Measurements from ENCODE around the gene RBMS3. TPM values are rescaled to one million over a fixed set of nuclear protein-coding genes. Genes with fewer than 3 reads are reported as not detected.

Gene RBMS3
- total RNA-seq, 4 donors from 2014 or later, result 51.5 to 76.0 (median 66.6) TPM

DNA sequence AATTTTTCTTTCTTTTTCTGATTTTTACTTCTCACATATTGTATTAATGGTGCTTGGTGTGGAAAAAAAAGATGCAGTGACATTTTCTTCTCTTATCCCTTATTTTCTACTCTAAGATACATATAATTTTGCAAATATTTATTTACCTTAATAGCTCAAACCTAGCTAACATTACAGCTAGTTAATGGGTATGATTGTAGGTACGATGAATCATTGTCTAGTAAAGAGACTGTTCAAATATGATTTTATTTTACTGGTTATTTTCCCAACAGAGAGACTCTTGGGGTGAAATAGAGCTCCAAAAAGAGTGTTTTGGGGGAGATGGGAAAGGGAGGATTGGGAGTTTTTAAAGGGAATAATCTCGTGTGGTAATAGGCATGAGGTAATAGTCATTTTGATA, 206.0 kb downstream of the RBMS3 start:
- Histone ChIP-seq H3K36me3 (peaks cover 0 to 15% of the 10 kb centered on the region in 2 donors), H3K4me3 (no peak overlapping the region), H3K9me3 (no peaks in the 10 kb centered on the region), H3K27me3 (no peaks in the 10 kb centered on the region), H3K27ac (no peak overlapping the region), H3K4me1 (peaks cover 0 to 15% (median 0%) of the 10 kb centered on the region in 3 donors)
- ATAC-seq, result no peak
- WGBS, 2 donors (ENCODE audit: low coverage in 1 of 2), result 92 to 94% methylated on average over 2 of the region's 2 CpGs
- TF ChIP-seq POLR2AphosphoS5 (IDR thresholded peaks at IDR 0.05), result no peak
- TF ChIP-seq EP300 (IDR thresholded peaks at IDR 0.05), result no peak
- TF ChIP-seq POLR2A (IDR thresholded peaks at IDR 0.05), result no peak
- TF ChIP-seq, protein P1, sequence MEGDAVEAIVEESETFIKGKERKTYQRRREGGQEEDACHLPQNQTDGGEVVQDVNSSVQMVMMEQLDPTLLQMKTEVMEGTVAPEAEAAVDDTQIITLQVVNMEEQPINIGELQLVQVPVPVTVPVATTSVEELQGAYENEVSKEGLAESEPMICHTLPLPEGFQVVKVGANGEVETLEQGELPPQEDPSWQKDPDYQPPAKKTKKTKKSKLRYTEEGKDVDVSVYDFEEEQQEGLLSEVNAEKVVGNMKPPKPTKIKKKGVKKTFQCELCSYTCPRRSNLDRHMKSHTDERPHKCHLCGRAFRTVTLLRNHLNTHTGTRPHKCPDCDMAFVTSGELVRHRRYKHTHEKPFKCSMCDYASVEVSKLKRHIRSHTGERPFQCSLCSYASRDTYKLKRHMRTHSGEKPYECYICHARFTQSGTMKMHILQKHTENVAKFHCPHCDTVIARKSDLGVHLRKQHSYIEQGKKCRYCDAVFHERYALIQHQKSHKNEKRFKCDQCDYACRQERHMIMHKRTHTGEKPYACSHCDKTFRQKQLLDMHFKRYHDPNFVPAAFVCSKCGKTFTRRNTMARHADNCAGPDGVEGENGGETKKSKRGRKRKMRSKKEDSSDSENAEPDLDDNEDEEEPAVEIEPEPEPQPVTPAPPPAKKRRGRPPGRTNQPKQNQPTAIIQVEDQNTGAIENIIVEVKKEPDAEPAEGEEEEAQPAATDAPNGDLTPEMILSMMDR (IDR thresholded peaks at IDR 0.05), result no peak

DNA sequence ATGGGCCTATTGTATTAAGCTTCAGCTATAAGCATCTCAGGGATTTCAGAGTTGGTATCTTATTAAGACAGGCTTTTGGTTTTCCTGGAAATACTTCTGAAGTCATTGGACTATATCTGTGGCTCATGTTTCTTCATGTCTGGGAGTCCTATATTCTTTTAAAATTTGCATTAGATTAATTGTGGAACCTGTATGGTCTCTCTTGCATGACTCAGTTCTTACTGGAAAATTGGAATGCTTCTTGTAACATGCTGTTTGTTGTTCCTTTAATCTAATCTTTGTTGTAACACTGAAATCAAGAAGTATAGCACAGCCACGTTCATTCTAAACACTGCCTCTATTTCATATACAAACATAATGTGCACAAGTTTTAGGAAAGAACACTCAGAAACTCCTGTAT, 208.1 kb downstream of the RBMS3 start:
- 57 to 81% methylated on average over 1 of the region's 1 CpG for WGBS, 2 donors (ENCODE audit: low coverage in 1 of 2)
- H3K36me3 ChIP-seq, result peaks cover 0 to 15% of the 10 kb centered on the region in 2 donors
- H3K9me3 ChIP-seq, result no peaks in the 10 kb centered on the region
- no peak for TF ChIP-seq POLR2A (IDR thresholded peaks at IDR 0.05)
- H3K4me3 ChIP-seq, result no peak overlapping the region
- ATAC-seq, result no peak
- no peak overlapping the region for H3K27ac ChIP-seq
- H3K27me3 ChIP-seq, result no peaks in the 10 kb centered on the region
- peaks cover 0 to 15% (median 0%) of the 10 kb centered on the region in 3 donors for H3K4me1 ChIP-seq

DNA sequence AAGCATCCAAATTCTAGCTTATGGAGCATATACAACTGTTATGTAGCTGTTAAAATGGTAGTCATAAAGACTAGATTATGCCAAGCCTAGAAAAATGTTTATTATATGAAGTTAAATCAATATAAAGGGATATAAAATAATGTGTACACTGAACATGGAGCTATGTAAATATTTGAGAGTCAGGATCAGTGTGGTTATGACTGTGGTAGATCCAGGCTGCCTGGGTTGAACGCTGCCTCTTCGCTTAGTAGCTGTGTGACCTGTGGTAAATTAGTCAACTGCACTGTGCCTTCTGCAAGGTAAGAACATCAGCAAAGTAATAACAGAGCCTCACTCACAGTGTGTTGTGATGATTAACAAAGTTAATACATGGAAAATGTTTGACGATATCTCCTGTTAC, 212.2 kb downstream of the RBMS3 start:
- 58 to 83% methylated on average over 3 of the region's 3 CpGs for WGBS, 2 donors (ENCODE audit: low coverage in 1 of 2)
- Histone ChIP-seq H3K4me1 (no peaks in the 10 kb centered on the region), H3K36me3 (peaks cover 0 to 13% of the 10 kb centered on the region in 2 donors), H3K27ac (no peak overlapping the region), H3K27me3 (no peaks in the 10 kb centered on the region), H3K4me3 (no peak overlapping the region), H3K9me3 (no peaks in the 10 kb centered on the region)
- TF ChIP-seq POLR2A (IDR thresholded peaks at IDR 0.05) (no peak), EP300 (IDR thresholded peaks at IDR 0.05) (no peak), POLR2AphosphoS5 (IDR thresholded peaks at IDR 0.05) (no peak)
- TF ChIP-seq, protein P1 (IDR thresholded peaks at IDR 0.05), result no peak
- ATAC-seq, result no peak

DNA sequence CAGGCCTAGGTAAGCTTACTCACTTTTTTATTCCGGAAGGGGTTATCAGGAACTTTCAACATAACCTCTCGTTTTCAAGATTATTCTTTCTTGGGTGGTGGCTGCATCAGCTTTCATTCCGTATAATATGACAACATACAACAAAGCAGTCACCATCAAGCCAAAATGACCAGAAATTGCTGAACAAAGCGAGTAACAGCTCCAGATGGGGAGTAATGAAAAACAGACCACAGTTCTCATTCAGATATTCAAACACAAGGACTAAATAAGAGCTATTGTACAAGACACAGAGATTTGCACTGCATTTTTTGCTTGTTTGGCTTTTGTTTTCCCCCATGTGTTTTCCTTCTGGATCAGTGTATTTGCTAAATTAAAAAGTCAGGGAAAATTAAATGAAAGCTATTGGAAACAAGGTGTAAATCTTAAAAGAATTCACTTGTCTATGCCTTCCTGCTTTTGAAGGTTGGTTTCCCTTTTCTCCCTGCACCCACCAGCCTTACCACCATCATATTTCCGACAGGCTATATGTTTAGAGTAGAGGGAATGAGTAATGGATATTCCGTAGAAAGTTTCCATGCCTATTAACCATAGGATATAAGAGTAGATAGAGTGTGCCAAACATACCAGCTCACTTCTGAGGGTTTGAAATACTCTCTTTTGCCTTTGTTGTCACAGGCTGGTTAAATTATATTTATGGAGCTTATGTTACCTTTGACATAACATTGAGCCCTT, 213.6 kb downstream of the RBMS3 start:
- peak overlapping the region in 1 of 4 donors; percentile 10 for H3K27ac ChIP-seq
- no peaks in the 10 kb centered on the region for H3K27me3 ChIP-seq
- no peaks in the 10 kb centered on the region for H3K9me3 ChIP-seq
- H3K4me1 ChIP-seq, result no peaks in the 10 kb centered on the region
- 40 to 59% methylated on average over 3 to 6 of the region's 6 CpGs for WGBS, 2 donors (ENCODE audit: low coverage in 1 of 2)
- TF ChIP-seq POLR2AphosphoS5 (IDR thresholded peaks at IDR 0.05) (no peak), EP300 (IDR thresholded peaks at IDR 0.05) (no peak), POLR2A (IDR thresholded peaks at IDR 0.05) (no peak)
- TF ChIP-seq, protein P1 (IDR thresholded peaks at IDR 0.05), result no peak
- H3K36me3 ChIP-seq, result no peaks in the 10 kb centered on the region
- peak; percentile 51 for ATAC-seq
- no peak overlapping the region for H3K4me3 ChIP-seq

DNA sequence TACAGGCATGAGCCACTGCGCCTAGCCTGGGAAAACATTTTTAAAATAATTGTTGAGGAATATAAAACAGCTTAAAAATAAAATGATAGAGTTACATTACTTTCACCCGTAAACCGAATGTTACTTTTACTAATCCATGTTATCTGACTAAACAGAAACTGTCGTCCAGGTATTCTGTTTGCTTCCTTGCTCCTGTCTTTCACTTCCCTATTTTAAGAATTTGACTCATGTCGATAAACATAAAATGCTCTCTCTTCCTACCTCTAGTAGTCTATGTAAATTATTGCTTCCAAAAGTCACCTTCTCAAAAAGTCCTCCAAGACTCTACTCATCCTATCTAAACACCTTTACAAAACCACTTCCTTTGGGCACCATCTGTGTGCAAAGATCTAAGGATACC, 216.4 kb downstream of the RBMS3 start:
- ATAC-seq, result no peak

More for the DNA sequence above, 216.4 kb downstream of the RBMS3 start:
- WGBS, 2 donors (ENCODE audit: low coverage in 1 of 2), result 92 to 94% methylated on average over 4 to 5 of the region's 5 CpGs
- no peak overlapping the region for H3K4me3 ChIP-seq
- no peaks in the 10 kb centered on the region for H3K4me1 ChIP-seq
- no peaks in the 10 kb centered on the region for H3K9me3 ChIP-seq
- H3K27me3 ChIP-seq, result no peaks in the 10 kb centered on the region
- H3K36me3 ChIP-seq, result no peaks in the 10 kb centered on the region
- H3K27ac ChIP-seq, result no peak overlapping the region
- TF ChIP-seq, protein P1 (IDR thresholded peaks at IDR 0.05), result no peak
- TF ChIP-seq POLR2A (IDR thresholded peaks at IDR 0.05), result no peak
